ENCODE data around the gene DCAF10.
"Not testable (repeated sequence)": the region's sequence is repeated elsewhere in the genome, so short reads cannot be mapped to it uniquely, and the experiment has no call there.

Gene DCAF10

GRCh38 chr9:37870799-37871176, 70.2 kb downstream of the DCAF10 start:
- FAIRE-seq: no peak

GRCh38 chr9:37873955-37874354, 73.4 kb downstream of the DCAF10 start:
- FAIRE-seq: no peak

GRCh38 chr9:37876376-37876775, 75.8 kb downstream of the DCAF10 start:
- FAIRE-seq: no peak

GRCh38 chr9:37880916-37881479, 80.4 kb downstream of the DCAF10 start:
- no peak for FAIRE-seq

GRCh38 chr9:37887977-37888583, 87.5 kb downstream of the DCAF10 start:
- not testable (repeated sequence) for FAIRE-seq

DNA sequence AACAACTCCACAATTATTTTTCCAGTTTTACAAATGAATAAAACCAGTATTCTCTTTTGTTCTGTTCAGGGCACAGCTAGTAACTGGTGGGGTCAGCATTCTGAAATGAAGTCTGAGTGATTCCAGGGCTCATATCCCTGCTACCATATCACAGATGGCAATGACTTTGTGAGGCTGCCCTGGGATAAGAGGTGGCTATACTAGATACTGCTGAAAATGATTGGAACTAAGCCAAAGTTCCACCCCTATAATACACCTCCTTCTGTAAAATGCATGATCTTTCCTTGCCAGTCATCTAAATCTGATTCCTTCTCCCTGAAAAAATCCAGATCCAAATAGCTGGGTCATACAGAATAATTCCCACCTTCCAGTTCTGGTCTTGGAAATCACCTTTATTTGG, 88.9 kb downstream of the DCAF10 start:
- no peak for FAIRE-seq

DNA sequence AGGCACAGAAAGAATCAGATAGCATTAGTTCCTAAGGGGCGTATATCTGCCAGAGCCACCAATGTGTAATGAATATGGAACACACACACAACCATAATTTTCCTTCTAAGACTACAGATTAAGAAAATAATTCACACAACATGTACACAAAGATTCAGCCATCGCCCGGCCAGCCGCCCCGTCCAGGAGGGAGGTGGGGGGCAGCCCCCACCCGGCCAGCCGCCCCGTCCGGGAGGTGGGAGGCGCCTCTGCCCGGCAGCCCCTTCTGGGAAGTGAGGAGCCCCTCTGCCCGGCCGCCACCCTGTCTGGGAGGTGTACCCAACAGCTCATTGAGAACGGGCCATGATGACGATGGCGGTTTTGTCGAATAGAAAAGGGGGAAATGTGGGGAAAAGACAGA, 90.4 kb downstream of the DCAF10 start:
- FAIRE-seq: not testable (repeated sequence)

DNA sequence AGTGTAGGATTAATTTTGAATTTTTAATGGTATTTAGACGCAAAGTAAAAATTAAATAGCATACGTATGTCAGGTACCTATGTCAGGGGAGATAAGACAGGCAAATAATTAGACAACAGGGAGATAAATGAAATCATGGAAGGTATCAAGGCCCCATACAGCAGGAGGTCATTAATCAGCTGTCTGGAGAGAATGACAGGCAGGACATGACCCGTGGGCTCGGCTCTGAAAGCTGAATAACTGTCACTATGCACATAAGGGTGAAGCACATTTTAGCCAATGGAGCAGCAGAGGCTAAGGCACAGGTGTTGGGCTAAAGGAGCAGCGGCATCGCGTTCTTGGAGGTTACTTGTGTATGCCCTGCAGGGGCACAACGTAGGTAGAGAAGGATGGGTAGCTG, 91.5 kb downstream of the DCAF10 start:
- FAIRE-seq: no peak

- no peak for FAIRE-seq
These were observed 97.1 kb downstream of the DCAF10 start for GRCh38 chr9:37897665-37898064.

- no peak for FAIRE-seq
These were observed 98.4 kb downstream of the DCAF10 start for GRCh38 chr9:37899041-37899440.

- FAIRE-seq: no peak
These were observed 101.5 kb downstream of the DCAF10 start for GRCh38 chr9:37902131-37902530.

DNA sequence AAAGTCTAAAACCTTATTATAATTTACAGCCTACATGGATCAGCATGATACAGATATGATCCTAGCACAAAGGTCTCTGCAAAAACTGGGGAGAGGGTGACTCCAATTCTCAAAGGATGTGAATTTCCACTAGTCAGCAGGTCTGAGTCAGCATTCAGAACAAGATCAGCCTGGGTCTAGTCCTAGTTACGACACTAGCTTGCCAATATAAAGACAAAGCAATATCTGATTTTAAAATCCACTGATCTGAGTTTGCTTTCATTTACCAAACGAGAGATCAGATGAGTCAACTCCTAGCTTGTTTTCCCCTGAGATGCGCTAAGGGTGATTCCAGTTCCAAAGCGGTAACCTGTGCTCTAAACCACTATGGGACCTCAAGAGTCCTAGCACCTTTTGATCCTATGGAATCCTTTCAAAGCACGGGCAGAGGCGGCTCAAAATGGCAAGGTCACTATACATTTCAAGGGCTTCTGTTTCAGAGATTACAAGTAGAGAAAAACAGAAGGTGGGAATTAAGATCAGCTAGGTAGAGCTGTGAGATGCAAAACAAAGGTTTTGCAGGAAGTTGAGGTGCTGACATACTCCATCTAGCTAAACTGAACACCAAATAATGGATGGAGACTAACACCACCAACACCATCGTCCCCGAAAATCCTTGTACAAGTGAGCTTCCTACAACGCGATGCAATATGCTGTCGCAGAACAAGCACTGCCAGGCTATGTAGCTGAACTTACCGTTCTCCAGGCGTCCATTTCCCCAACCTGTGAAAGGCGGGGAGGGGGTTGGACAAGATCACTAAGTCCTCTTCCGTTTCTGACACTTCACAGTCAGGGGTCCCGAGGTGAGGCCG, 102.4 kb downstream of the DCAF10 start:
- no peak for FAIRE-seq

GRCh38 chr9:37903647-37904444, 103.2 kb downstream of the DCAF10 start, which contains the start of gene SLC25A51:
TSS of gene SLC25A51 (minus strand) at chr9:37904127. CDS start at chr9:37888550, 15,577 bp downstream.
- FAIRE-seq: no peak

- FAIRE-seq: no peak
These were observed 104.0 kb downstream of the DCAF10 start for GRCh38 chr9:37904445-37905130.

DNA sequence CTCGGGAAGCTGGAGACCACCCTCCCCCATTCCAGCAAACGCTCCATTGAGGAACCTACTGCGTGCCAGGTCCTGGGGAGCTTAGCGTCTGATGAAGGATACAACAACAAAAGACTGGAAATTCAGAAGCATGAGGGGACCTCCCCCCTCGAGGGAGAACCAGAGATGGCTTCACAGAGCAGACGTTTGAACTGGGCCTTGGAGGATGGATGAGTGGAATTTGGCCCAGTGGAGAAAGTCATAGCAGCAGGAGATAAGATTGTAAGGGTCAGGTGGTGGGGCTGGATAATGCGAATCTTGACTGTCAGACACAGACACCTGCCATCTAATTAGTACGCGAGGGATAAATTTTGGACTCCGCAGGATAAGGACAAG, 104.5 kb downstream of the DCAF10 start:
- FAIRE-seq: no peak

DNA sequence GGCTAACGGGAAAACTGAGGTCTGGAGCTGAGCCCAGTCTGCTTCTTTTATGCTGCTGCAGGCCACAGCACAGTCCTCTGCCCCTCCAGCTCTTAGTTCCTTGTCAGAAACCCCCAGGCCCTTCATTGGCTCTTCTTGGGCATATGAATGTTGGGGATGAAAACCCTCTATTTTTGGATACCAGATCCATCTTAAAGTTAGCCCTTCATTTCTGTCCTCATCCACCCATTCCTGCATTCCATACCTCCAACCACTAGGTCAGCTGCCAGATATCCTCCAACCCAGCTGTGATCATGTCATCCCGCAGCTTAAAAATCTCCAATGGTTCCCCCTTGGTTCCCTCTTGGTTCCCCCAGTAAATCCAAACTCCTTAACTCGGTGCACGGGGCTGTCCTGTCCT, 105.2 kb downstream of the DCAF10 start:
- FAIRE-seq: no peak

DNA sequence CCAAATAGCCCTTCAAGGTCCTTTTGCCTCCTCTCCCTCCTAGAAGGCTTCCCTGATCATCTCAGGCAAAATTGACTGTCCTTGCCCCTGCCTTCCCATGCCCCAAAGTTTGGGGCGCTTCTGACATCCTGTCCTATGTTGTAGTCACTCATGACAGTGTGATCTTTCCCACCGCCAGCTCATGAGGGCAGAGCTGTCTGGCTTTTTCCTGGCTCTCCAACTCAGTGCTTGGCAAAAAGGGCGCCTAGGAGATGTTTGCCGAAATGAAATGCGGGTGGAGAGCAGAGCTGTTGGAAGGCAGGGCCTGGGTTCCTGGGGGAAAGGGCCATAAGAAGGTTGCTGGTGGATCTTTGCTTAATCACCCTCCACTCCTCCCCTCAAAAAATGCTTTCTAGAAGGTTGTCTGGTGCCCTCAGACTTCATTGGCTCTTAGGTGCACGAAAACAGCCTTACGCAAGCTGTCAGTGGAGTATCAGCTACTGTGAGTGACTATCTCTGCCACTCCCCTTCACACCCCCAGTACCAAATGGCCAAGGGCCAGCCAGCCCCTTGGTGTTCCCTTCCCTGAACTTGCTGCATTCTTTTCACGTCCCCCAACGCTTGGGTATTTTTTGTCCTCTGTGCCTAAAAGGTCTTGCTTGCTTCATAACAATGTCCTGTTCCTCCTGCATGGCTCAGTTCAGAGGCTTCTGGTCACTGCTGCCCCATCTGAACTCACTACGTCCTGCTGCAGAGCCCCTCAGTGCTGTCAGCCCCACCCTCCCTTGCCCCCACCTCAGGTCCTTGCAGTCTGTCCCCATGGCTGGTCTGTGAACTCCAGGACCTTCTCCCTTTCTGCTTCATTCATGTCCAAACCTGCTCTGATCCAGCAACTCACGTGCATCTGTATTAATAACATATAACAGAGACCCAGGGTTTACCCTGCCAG, 106.0 kb downstream of the DCAF10 start:
- FAIRE-seq: no peak

GRCh38 chr9:37908283-37908682, 107.7 kb downstream of the DCAF10 start:
- FAIRE-seq: no peak

- FAIRE-seq: no peak
These were observed 108.1 kb downstream of the DCAF10 start for GRCh38 chr9:37908698-37909186.

GRCh38 chr9:37909326-37909725, 108.7 kb downstream of the DCAF10 start:
- FAIRE-seq: no peak

- FAIRE-seq: not testable (repeated sequence)
These were observed 109.2 kb downstream of the DCAF10 start for GRCh38 chr9:37909836-37910235.
